GM19438 (cell line): ENCODE measurements around the gene ZSWIM1.
"Not testable (repeated sequence)": the region's sequence is repeated elsewhere in the genome, so short reads cannot be mapped to it uniquely, and the experiment has no call there.

ENCODE experiments used
- ATAC-seq: cut with Tn5 transposase; IDR thresholded peaks from one replicate; pipeline ENCODE4 v1.9.1; 2021; ENCODE audit warnings: low read depth; ENCODE audit not compliant: unreplicated experiment

The ZSWIM1 gene

DNA sequence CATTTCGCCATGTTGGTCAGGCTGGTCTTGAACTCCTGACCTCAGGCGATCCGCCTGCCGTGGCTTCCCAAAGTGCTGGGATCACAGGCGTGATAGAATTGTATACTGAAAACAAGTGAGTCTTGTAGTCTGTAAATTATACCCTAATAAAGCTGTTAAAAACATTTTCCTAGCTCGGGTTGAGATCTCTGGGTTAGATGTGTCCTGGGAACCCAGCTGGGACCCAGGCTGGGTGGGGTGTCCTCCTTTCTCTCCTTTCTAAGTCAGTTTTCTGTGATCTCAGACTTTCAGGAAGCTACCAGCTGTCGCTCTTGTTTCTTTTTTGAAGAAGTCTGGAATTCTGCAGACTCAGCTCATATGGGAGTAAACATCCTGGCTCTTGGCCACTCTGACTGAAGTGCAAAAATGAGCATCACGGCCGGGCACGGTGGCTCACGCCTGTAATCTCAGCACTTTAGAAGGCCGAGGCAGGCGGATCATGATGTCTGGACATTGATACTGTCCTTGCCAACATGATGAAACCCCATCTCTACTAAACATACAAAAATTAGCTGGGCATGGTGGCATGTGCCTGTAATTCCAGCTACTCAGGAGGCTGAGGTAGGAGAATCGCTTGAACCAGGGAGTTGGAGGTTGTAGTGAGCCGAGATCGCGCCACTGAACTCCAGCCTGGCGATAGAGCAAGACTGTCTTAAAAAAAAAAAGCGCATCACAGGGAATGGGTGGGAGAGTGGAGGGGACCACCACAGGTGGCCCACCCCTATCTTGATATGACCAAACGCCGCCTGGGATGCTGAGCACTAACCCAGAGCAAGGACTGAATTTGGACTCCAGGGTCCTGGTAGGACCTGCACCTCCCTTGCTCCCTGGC lies 43.6 kb downstream of the ZSWIM1 start:
- no peak for ATAC-seq

DNA sequence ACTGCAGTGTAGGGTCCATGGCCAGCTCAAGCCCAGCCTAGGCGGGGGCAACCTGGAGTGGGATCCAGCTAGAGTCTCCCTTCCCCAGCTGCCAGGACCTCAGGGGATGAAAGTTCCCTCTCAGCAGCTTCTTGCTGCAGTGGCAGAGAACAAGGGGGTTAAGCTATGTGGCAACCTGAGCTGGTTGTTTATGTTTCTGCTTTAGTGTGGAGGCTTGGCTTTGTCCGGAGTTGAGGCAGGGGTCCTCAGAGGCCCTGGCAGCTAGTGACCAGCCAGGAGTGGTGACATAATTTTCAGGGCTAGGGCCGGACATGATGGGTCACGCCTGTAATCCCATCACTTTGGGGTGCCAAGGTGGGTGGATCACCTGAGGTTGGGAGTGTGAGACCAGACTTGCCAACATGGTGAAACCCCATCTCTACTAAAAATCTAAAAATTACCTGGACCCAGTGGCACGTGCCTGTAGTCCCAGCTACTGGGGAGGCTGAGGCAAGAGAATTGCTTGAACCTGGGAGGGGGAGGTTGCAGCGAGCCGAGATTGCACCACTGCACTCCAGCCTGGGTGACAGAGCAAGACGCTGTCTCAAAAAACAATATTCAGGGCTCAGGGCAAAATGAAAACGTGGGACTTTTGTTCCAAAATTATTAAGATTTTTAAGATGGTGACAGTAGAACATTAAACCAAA lies 44.9 kb downstream of the ZSWIM1 start:
- no peak for ATAC-seq

DNA sequence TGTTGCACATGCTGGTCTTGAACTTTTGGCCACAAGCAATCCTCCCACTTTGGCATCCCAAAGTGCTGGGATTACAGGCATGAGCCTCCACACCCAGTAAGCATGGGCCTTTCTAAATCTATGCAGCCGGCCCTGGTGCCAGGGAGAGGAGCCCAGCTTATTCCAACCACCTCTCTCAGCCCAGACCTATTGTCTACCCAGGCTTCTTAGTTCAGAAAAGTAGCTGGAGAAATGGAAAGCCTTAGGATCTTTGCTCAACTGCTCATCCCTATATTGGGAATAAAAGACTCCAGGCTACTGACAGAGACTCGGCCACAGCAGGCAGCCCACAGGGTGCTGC lies 45.7 kb downstream of the ZSWIM1 start:
- ATAC-seq, result no peak

DNA sequence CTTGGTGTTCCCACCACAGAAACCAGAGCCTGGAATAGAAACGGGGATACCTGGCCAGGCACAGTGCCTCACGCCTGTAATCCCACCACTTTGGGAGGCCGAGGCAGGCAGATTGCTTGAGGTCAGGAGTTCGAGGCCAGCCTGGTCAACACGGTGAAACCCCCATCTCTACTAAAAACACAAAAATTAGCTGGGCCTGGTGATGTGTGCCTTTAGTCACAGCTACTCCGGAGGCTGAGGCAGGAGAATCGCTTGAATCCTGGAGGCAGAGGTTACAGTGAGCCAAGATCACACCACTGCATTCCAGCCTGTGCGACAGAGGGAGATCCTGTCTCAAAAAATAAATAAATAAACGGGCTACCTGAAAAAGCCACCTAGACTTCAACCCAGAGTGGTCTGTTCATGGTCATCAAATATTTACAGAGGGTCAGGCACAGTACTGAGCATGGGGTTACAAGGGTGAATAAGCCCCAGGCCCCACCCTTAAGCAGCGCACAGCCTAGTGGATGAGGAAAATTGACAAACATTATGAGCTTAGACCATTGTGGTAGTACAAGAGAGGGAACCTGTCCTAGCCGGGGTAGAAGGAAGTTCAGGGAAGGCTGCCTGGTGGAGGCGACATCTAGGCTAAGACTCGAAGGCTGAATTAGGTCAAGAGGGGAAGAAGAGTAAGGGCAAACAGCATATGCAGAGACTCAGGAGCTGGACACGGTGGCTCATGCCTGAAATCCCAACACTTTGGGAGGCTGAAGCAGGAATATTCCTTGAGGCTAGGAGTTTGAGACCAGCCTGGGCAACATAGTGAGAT lies 46.2 kb downstream of the ZSWIM1 start:
- ATAC-seq, result no peak

DNA sequence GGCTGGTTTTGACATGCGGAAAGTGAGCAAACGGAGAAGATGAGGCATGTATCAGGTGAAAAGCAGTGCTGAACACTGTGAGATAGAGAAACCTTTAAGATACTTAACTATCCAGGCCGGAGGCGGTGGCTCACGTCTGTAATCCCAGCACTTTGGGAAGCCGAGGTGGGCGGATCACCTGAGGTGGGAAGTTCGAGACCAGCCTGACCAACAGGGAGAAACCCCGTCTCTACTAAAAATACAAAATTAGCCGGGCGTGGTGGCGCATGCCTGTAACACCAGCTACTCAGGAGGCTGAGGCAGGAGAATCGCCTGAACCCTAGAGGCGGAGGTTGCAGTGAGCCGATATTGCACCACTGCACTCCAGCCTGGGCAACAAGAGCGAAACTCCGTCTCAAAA lies 50.7 kb downstream of the ZSWIM1 start:
- not testable (repeated sequence) for ATAC-seq

DNA sequence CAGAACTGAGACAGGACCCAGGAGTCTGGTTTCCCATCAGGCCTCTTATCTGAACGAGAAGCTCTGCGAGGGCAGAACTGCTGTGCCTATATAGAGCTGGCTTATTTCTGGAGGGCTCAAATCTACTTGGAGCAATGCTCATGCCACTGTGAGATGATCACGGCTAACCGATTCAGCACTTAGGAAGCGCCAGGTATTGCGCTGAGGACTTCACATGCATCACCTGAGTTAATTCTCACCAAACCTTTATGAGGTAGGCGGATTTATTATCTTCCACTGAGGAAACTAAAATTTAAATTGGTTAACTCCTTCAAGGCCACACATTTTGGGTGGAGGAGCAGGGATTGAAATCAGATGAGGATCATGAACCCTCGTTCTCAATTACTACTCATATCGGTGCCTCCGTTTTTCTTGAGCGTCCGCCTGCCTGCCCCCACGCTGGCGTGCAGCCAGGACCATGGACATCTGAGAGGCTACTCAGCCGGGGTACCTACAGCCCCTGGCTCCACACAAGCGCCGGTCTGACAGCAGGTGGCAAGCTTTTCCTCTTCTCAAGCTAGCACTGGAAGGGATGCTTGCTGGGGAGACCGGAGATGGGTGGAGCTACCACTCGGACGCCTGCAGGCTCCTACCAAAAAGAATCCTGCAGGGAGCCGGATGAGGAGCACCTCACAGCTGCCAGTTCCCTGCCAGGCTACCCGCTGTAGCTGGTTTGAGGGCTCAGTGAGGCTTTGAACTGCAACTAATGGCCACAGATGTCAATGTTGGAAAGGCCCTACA lies 52.4 kb downstream of the ZSWIM1 start:
- ATAC-seq, result peak; percentile 41

DNA sequence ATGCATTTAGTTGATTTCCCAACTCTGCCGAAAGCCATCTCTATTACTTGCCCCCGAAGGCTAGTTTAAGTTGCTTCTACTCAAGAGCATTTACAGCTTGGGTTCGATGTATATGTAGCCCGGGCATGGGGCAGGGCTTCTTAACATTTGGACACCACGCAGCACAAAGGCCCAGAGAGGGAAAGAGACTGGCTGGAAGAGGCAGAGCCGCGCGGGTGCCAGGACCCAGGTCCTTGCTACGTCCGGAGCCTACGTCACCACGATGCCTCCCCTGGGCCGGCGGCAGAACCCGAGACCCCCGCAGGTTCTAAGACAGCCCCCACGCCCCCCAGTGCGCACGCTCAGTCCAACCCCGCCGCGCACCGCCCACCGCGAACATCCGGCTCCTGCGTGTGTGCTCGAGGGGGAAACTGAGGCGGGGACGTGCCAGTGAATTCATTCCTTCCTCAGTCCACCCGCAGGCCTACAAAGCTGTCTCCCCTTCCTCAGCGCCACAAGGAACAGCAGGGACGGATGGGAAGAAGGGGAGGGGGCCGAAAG lies 53.1 kb downstream of the ZSWIM1 start:
- ATAC-seq, result peak; percentile 23
